B cell (primary cell): ENCODE results near the gene CAPG. TPM values are rescaled to one million over a fixed set of nuclear protein-coding genes. Genes with fewer than 3 reads are reported as not detected.

Source experiments
- ATAC-seq: fragments of 200-7000 bp; cut with Tn5 transposase; one replicate; pipeline ENCODE4 v1.10.0; 2021; ENCODE audit warnings: low read depth, mild to moderate bottlenecking, moderate number of reproducible peaks, moderate library complexity
- CTCF ChIA-PET: fragments of 350-600 bp; sonication (Branson Sonifier 250); formaldehyde crosslinking; loops from one replicate; lab custom pipeline; 2021; ENCODE audit warnings: antibody characterized with exemption, inconsistent platforms; lab: Charles Lee
- POLR2A ChIA-PET: fragments of 350-600 bp; sonication (Branson Sonifier 250); formaldehyde crosslinking; loops from one replicate; lab custom pipeline; 2021; ENCODE audit warnings: antibody characterized with exemption; lab: Charles Lee
- DNase-seq: peaks from one replicate; pipeline ENCODE4 v3.0.0; 2013
- H2AFZ ChIP-seq: 2 replicates; pipeline ENCODE4 v1.6.1; 2012; ENCODE audit warnings: mild to moderate bottlenecking, low read depth, low read length; ENCODE audit not compliant: insufficient read depth, poor library complexity, severe bottlenecking
- H3K27ac ChIP-seq, 2 donors: 1 replicate in 1 of 2; 2 replicates in 1 of 2; pipeline ENCODE4 v1.5.1; 2012 to 2013; ENCODE audit warnings: low read length in 2 of 2, mild to moderate bottlenecking in 2 of 2, moderate library complexity in 1 of 2
- H3K27me3 ChIP-seq, 4 experiments: fragments of 200-600 bp in 1 of 4; sonication (generic) in 1 of 4; replicated peaks in 1 of 4; 1 replicate in 2 of 4; 2 replicates in 2 of 4; pipeline versions ENCODE4 v1.6.1 to v1.7.0; 2013 to 2016; ENCODE audit warnings: low read length in 3 of 4, mild to moderate bottlenecking in 2 of 4, mixed read lengths in 1 of 4, moderate library complexity in 1 of 4; ENCODE audit not compliant: insufficient read depth in 4 of 4, control insufficient read depth in 3 of 4; ENCODE audit errors: control extremely low read depth in 1 of 4
- H3K36me3 ChIP-seq, 2 experiments: replicated peaks in 1 of 2; 1 replicate in 1 of 2; 2 replicates in 1 of 2; pipeline versions ENCODE4 v1.6.1 to v1.7.1; 2013; ENCODE audit warnings: low read length in 1 of 2; ENCODE audit not compliant: insufficient read depth in 2 of 2, control insufficient read depth in 1 of 2; ENCODE audit errors: control extremely low read depth in 1 of 2, extremely low read depth in 1 of 2
- H3K4me1 ChIP-seq, 2 donors: fragments of 200-600 bp in 1 of 2; sonication (generic) in 1 of 2; 1 replicate in 1 of 2; 2 replicates in 1 of 2; pipeline versions ENCODE4 v1.5.1 to v1.6.1; 2013 to 2017; ENCODE audit warnings: low read length in 2 of 2; ENCODE audit not compliant: control insufficient read depth in 2 of 2, insufficient read depth in 2 of 2
- H3K4me2 ChIP-seq: replicated peaks from 2 replicates; pipeline ENCODE3; 2012; ENCODE audit warnings: mild to moderate bottlenecking, low read depth, low read length; ENCODE audit not compliant: poor library complexity, severe bottlenecking
- H3K4me3 ChIP-seq, 5 experiments: fragments of 200-600 bp in 1 of 5; sonication (generic) in 1 of 5; 1 replicate in 3 of 5; 2 replicates in 2 of 5; pipeline versions ENCODE4 v1.5.1 to v1.7.0; 2011 to 2016; ENCODE audit warnings: low read length in 4 of 5, mild to moderate bottlenecking in 4 of 5, low read depth in 2 of 5, control low read depth in 1 of 5, moderate library complexity in 1 of 5; ENCODE audit not compliant: insufficient read depth in 1 of 5; ENCODE audit errors: control extremely low read depth in 1 of 5, extremely low read depth in 1 of 5
- H3K79me2 ChIP-seq: fragments of 200-600 bp; sonication (generic); one replicate; pipeline ENCODE4 v1.6.0; 2016; ENCODE audit warnings: low read length; ENCODE audit not compliant: control insufficient read depth, insufficient read depth
- H3K9ac ChIP-seq: fragments of 200-600 bp; sonication (generic); 2 replicates; pipeline ENCODE4 v1.6.1; 2017; ENCODE audit warnings: mild to moderate bottlenecking, low read length, moderate library complexity
- H3K9me3 ChIP-seq, 3 donors: one replicate each; pipeline versions ENCODE4 v1.6.1 to v1.7.1; 2013; ENCODE audit warnings: low read length in 2 of 3; ENCODE audit not compliant: control insufficient read depth in 2 of 3, insufficient read depth in 1 of 3; ENCODE audit errors: control extremely low read depth in 1 of 3
- H4K20me1 ChIP-seq: 2 replicates; pipeline ENCODE4 v1.6.0; 2012; ENCODE audit warnings: mild to moderate bottlenecking, low read length; ENCODE audit not compliant: insufficient read depth, control insufficient read depth, poor library complexity, severe bottlenecking
- H3K27ac Mint-ChIP-seq: one replicate; pipeline ENCODE4 v1.8.0; 2021; ENCODE audit warnings: mixed read lengths
- H3K27me3 Mint-ChIP-seq: one replicate; pipeline ENCODE4 v1.8.0; 2021; ENCODE audit warnings: mixed read lengths
- H3K4me1 Mint-ChIP-seq: one replicate; pipeline ENCODE4 v1.8.0; 2021; ENCODE audit warnings: mixed read lengths
- H3K4me3 Mint-ChIP-seq: one replicate; pipeline ENCODE4 v1.8.0; 2021; ENCODE audit warnings: mixed read lengths
- H3K9me3 Mint-ChIP-seq: one replicate; pipeline ENCODE4 v1.8.0; 2022; ENCODE audit warnings: mixed read lengths; ENCODE audit not compliant: insufficient read depth
- CTCF ChIP-seq: fragments of 200-600 bp; IDR thresholded peaks from one replicate; pipeline ENCODE4 v1.8.0; 2022; ENCODE audit warnings: antibody characterized with exemption, mild to moderate bottlenecking
- EZH2 ChIP-seq: IDR thresholded peaks from 2 replicates; pipeline ENCODE4 v1.6.1; 2012; ENCODE audit warnings: borderline replicate concordance, low read depth, mild to moderate bottlenecking, moderate library complexity, low read length; ENCODE audit not compliant: insufficient read depth, poor library complexity, severe bottlenecking
- WGBS: methylation state at CpG from one replicate; pipeline ENCODE4 v1.1.5; 2013; ENCODE audit warnings: missing lambda C conversion rate; ENCODE audit not compliant: insufficient coverage; 5-methylcytosine and 5-hydroxymethylcytosine counted together
- intact Hi-C: fragments of 100-400 bp; cut with micrococcal nuclease; formaldehyde crosslinking; loops from one replicate; pipeline ENCODE4 v1.10.0; 2022
- polyA plus RNA-seq: library from polyadenylated mRNA; depleted of rRNA; stranded (reverse); fragments of >200 nt; gene quantifications from 2 replicates; pipeline ENCODE4 v1.2.3, GENCODE V29; 2012
- total RNA-seq, 2 donors: library from RNA; stranded (reverse); fragments of 120-200 nt in 1 of 2; gene quantifications; 1 replicate in 1 of 2; 2 replicates in 1 of 2; pipeline versions ENCODE4 v1.2.3 to v1.2.4, GENCODE V29; 2013 to 2022

CAPG gene
- total and polyA plus RNA-seq, 2 donors (not counting 1 experiment from before 2014, with no cell fraction given), result 158 to 210 TPM

GRCh38 chr2:85413592-85414420, 3.6 kb upstream of the CAPG start:
- H3K4me3 Mint-ChIP-seq, result peak overlapping the region; percentile 96
- no peaks in the 10 kb centered on the region for H3K27me3 ChIP-seq
- H3K27ac Mint-ChIP-seq, result peak overlapping the region; percentile 90
- H3K9ac ChIP-seq, result peak overlapping the region; percentile 76
- H3K4me3 ChIP-seq, result peak overlapping the region; percentile 39 to 74 (median 59)
- peak overlapping the region; percentile 52 to 66 for H3K27ac ChIP-seq
- peaks cover 31% of the 10 kb centered on the region for H3K79me2 ChIP-seq
- 3% methylated on average over 33 of the region's 44 CpGs for WGBS
- H3K4me1 Mint-ChIP-seq, result peaks cover 57% of the 10 kb centered on the region
- POLR2A ChIA-PET, result interaction anchor here (0.7 to 2.4 kb wide), 9 partner anchors 15 to 202 kb away, joined by 3 to 12 read pairs (median 5); partner anchors contain the start of genes ELMOD3, MAT2A, RETSAT and TGOLN2
- H3K27me3 Mint-ChIP-seq, result no peaks in the 10 kb centered on the region
- H3K9me3 Mint-ChIP-seq, result no peaks in the 10 kb centered on the region
- peak; percentile 39 for ATAC-seq
- H3K36me3 ChIP-seq, result no peaks in the 10 kb centered on the region
- intact Hi-C loops, result loop anchor here (5.0 kb wide), 1 partner anchor 87 kb away; the partner anchor contains the start of gene TGOLN2
- no peaks in the 10 kb centered on the region for H4K20me1 ChIP-seq
- DNase-seq, result peak; percentile 65
- CTCF ChIA-PET, result interaction anchor here (1.0 to 2.8 kb wide), 3 partner anchors 21 to 138 kb away, joined by 6 to 17 read pairs (median 11); no protein-coding TSS in a partner anchor
- peak overlapping the region; percentile 88 for H2AFZ ChIP-seq
- H3K9me3 ChIP-seq, result no peaks in the 10 kb centered on the region
- H3K4me1 ChIP-seq, result peaks cover 46 to 56% of the 10 kb centered on the region in 2 donors
- TF ChIP-seq EZH2 (no peak), CTCF (no peak)
- peak overlapping the region; percentile 91 for H3K4me2 ChIP-seq

GRCh38 chr2:85411405-85411748, 1.2 kb upstream of the CAPG start:
- H3K4me1 Mint-ChIP-seq, result peaks cover 68% of the 10 kb centered on the region
- peaks cover 59 to 71% of the 10 kb centered on the region in 2 donors for H3K4me1 ChIP-seq
- no peak overlapping the region for H3K9ac ChIP-seq

More at GRCh38 chr2:85411405-85411748, 1.2 kb upstream of the CAPG start:
- TF ChIP-seq CTCF, result no peak
- no peak for TF ChIP-seq EZH2
- H3K27ac Mint-ChIP-seq, result peak overlapping the region; percentile 75
- H3K27me3 Mint-ChIP-seq, result no peaks in the 10 kb centered on the region
- Histone ChIP-seq H3K27ac (no peak overlapping the region), H2AFZ (no peak overlapping the region), H3K36me3 (no peaks in the 10 kb centered on the region), H3K27me3 (no peaks in the 10 kb centered on the region), H3K79me2 (peaks cover 47% of the 10 kb centered on the region), H3K4me2 (no peak overlapping the region), H3K9me3 (no peaks in the 10 kb centered on the region), H4K20me1 (peaks cover 10% of the 10 kb centered on the region), H3K4me3 (no peak overlapping the region)
- H3K9me3 Mint-ChIP-seq, result no peaks in the 10 kb centered on the region
- 92% methylated on average over 5 of the region's 5 CpGs for WGBS
- ATAC-seq, result no peak
- H3K4me3 Mint-ChIP-seq, result peak overlapping the region; percentile 46
- DNase-seq, result no peak
- ChIA-PET POLR2A (no interaction called here), CTCF (interaction anchor here (1.1 to 1.2 kb wide), 2 partner anchors 9 to 141 kb away, joined by 3 read pairs; no protein-coding TSS in a partner anchor)
- intact Hi-C loops, result loop anchor here (5.0 kb wide), 1 partner anchor 84 kb away; the partner anchor contains the start of gene TGOLN2
